DND-41 (cell line): ENCODE measurements around the gene BRIP1.
"Not testable (repeated sequence)": the region's sequence is repeated elsewhere in the genome, so short reads cannot be mapped to it uniquely, and the experiment has no call there.

Experiments
- CTCF ChIP-seq: IDR thresholded peaks from 2 replicates; pipeline ENCODE4 v1.5.1; 2012; ENCODE audit warnings: borderline replicate concordance, low read length, moderate library complexity, mild to moderate bottlenecking; ENCODE audit not compliant: poor library complexity, severe bottlenecking; ENCODE audit errors: extremely low read depth
- EZH2 ChIP-seq: IDR thresholded peaks from 3 replicates; pipeline ENCODE4 v1.6.1; 2012; ENCODE audit warnings: borderline replicate concordance, low read depth, mild to moderate bottlenecking, moderate library complexity, low read length, inconsistent platforms; ENCODE audit not compliant: severe bottlenecking

DNA sequence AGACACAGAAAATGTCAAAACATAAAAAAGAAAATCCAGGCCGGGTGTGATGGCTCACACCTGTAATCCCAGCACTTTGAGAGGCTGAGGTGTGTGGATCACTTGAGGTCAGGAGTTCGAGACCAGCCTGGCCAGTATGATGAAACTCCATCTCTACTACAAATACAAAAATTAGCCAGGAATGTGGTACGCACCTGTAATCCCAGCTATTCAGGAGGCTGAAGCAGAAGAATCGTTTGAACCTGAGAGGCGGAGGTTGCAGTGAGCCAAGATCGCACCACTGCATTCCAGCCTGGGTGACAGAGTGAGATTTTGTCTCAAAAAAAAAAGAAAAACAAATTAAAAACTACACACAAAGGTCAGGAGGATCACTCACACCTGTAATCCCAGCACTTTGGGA is 24.4 kb upstream of the BRIP1 start:
- not testable (repeated sequence) for TF ChIP-seq CTCF, EZH2
